ENCODE data around the gene MAP2K5. TPM values are rescaled to one million over a fixed set of nuclear protein-coding genes. Genes with fewer than 3 reads are reported as not detected.

Gene MAP2K5
- total RNA-seq, 1 experiment from 2014 or later, result 13.6 TPM

- ChIA-PET POLR2A (interaction anchor here (0.6 kb wide), 1 partner anchor 89 kb away, joined by 3 read pairs; no protein-coding TSS in a partner anchor), CTCF (no interaction called here)
- Mint-ChIP-seq H3K36me3 (no peaks in the 10 kb centered on the region), H3K27ac (no peak overlapping the region), H3K4me1 (peaks cover 18% of the 10 kb centered on the region), H3K4me3 (no peak overlapping the region), H3K9me3 (no peaks in the 10 kb centered on the region), H3K27me3 (ENCODE audit: low read depth) (no peaks in the 10 kb centered on the region)
- DNase-seq (ENCODE audit: low spot score) (no peak), ATAC-seq (no peak)
- no peak for TF ChIP-seq CREM (CRISPR knock-in tag; IDR thresholded peaks at IDR 0.05)
- no peak for TF ChIP-seq E2F1 (CRISPR knock-in tag; IDR thresholded peaks at IDR 0.05)
- TF ChIP-seq, protein P1, sequence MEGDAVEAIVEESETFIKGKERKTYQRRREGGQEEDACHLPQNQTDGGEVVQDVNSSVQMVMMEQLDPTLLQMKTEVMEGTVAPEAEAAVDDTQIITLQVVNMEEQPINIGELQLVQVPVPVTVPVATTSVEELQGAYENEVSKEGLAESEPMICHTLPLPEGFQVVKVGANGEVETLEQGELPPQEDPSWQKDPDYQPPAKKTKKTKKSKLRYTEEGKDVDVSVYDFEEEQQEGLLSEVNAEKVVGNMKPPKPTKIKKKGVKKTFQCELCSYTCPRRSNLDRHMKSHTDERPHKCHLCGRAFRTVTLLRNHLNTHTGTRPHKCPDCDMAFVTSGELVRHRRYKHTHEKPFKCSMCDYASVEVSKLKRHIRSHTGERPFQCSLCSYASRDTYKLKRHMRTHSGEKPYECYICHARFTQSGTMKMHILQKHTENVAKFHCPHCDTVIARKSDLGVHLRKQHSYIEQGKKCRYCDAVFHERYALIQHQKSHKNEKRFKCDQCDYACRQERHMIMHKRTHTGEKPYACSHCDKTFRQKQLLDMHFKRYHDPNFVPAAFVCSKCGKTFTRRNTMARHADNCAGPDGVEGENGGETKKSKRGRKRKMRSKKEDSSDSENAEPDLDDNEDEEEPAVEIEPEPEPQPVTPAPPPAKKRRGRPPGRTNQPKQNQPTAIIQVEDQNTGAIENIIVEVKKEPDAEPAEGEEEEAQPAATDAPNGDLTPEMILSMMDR (IDR thresholded peaks at IDR 0.05), result no peak
- no peak for TF ChIP-seq ZBTB43 (CRISPR knock-in tag; IDR thresholded peaks at IDR 0.05)
- TF ChIP-seq E2F4 (CRISPR knock-in tag; IDR thresholded peaks at IDR 0.05; ENCODE audit: borderline replicate concordance, low read depth), result no peak
- no peak for TF ChIP-seq SMAD4 (CRISPR knock-in tag; IDR thresholded peaks at IDR 0.05)
- TF ChIP-seq TEAD1 (CRISPR knock-in tag; IDR thresholded peaks at IDR 0.05), result no peak
- TF ChIP-seq, protein P2, sequence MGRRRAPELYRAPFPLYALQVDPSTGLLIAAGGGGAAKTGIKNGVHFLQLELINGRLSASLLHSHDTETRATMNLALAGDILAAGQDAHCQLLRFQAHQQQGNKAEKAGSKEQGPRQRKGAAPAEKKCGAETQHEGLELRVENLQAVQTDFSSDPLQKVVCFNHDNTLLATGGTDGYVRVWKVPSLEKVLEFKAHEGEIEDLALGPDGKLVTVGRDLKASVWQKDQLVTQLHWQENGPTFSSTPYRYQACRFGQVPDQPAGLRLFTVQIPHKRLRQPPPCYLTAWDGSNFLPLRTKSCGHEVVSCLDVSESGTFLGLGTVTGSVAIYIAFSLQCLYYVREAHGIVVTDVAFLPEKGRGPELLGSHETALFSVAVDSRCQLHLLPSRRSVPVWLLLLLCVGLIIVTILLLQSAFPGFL (CRISPR knock-in tag; IDR thresholded peaks at IDR 0.05; ENCODE audit: borderline replicate concordance), result no peak
- no peak for TF ChIP-seq ZNF263 (CRISPR knock-in tag; IDR thresholded peaks at IDR 0.05; ENCODE audit: low read depth)
- TF ChIP-seq CBFB (CRISPR knock-in tag; IDR thresholded peaks at IDR 0.05; ENCODE audit: low read depth), result no peak
- TF ChIP-seq, protein P3, sequence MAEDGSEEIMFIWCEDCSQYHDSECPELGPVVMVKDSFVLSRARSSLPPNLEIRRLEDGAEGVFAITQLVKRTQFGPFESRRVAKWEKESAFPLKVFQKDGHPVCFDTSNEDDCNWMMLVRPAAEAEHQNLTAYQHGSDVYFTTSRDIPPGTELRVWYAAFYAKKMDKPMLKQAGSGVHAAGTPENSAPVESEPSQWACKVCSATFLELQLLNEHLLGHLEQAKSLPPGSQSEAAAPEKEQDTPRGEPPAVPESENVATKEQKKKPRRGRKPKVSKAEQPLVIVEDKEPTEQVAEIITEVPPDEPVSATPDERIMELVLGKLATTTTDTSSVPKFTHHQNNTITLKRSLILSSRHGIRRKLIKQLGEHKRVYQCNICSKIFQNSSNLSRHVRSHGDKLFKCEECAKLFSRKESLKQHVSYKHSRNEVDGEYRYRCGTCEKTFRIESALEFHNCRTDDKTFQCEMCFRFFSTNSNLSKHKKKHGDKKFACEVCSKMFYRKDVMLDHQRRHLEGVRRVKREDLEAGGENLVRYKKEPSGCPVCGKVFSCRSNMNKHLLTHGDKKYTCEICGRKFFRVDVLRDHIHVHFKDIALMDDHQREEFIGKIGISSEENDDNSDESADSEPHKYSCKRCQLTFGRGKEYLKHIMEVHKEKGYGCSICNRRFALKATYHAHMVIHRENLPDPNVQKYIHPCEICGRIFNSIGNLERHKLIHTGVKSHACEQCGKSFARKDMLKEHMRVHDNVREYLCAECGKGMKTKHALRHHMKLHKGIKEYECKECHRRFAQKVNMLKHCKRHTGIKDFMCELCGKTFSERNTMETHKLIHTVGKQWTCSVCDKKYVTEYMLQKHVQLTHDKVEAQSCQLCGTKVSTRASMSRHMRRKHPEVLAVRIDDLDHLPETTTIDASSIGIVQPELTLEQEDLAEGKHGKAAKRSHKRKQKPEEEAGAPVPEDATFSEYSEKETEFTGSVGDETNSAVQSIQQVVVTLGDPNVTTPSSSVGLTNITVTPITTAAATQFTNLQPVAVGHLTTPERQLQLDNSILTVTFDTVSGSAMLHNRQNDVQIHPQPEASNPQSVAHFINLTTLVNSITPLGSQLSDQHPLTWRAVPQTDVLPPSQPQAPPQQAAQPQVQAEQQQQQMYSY (CRISPR knock-in tag; IDR thresholded peaks at IDR 0.05), result no peak
- no peak for TF ChIP-seq EMX1 (CRISPR knock-in tag; IDR thresholded peaks at IDR 0.05)
- TF ChIP-seq ARID4B (CRISPR knock-in tag; IDR thresholded peaks at IDR 0.05; ENCODE audit: borderline replicate concordance), result no peak
- no peak for TF ChIP-seq ZNF425 (CRISPR knock-in tag; conservative IDR thresholded peaks at IDR 0.05)
- TF ChIP-seq, protein P4, sequence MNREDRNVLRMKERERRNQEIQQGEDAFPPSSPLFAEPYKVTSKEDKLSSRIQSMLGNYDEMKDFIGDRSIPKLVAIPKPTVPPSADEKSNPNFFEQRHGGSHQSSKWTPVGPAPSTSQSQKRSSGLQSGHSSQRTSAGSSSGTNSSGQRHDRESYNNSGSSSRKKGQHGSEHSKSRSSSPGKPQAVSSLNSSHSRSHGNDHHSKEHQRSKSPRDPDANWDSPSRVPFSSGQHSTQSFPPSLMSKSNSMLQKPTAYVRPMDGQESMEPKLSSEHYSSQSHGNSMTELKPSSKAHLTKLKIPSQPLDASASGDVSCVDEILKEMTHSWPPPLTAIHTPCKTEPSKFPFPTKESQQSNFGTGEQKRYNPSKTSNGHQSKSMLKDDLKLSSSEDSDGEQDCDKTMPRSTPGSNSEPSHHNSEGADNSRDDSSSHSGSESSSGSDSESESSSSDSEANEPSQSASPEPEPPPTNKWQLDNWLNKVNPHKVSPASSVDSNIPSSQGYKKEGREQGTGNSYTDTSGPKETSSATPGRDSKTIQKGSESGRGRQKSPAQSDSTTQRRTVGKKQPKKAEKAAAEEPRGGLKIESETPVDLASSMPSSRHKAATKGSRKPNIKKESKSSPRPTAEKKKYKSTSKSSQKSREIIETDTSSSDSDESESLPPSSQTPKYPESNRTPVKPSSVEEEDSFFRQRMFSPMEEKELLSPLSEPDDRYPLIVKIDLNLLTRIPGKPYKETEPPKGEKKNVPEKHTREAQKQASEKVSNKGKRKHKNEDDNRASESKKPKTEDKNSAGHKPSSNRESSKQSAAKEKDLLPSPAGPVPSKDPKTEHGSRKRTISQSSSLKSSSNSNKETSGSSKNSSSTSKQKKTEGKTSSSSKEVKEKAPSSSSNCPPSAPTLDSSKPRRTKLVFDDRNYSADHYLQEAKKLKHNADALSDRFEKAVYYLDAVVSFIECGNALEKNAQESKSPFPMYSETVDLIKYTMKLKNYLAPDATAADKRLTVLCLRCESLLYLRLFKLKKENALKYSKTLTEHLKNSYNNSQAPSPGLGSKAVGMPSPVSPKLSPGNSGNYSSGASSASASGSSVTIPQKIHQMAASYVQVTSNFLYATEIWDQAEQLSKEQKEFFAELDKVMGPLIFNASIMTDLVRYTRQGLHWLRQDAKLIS (CRISPR knock-in tag; IDR thresholded peaks at IDR 0.05; ENCODE audit: borderline replicate concordance), result no peak
- TF ChIP-seq ZNF423 (CRISPR knock-in tag; IDR thresholded peaks at IDR 0.05), result no peak
Measured at GRCh38 chr15:67692573-67692972, 150.1 kb downstream of the MAP2K5 start.

Measured in WTC11 (cell line).